GM21529 (cell line): Measurements from ENCODE around the gene PHACTR1.
"Not testable (repeated sequence)": the region's sequence is repeated elsewhere in the genome, so short reads cannot be mapped to it uniquely, and the experiment has no call there.

Experiments
- ATAC-seq: cut with Tn5 transposase; IDR thresholded peaks from one replicate; pipeline ENCODE4 v1.9.1; 2021; ENCODE audit not compliant: unreplicated experiment

PHACTR1 gene

DNA sequence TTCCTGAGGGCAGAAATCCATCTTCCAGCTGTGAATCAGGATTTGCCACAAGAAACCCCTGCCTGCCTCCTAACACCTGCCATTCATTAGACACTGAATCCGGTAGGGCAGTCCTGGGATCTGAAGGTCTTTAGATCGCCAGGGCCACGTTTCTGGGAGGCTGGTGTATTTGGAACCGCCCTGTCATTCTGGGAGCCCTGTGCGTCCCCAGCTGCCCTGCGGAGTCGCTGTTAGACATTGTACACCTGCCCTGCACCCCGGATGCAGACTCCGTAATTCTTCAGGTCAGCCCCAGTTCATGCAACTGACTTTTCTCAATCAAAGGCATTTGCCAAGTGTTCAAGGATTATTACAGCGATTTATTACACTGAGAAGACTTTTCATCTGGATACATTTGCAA lies 418.6 kb downstream of the PHACTR1 start:
- no peak for ATAC-seq

DNA sequence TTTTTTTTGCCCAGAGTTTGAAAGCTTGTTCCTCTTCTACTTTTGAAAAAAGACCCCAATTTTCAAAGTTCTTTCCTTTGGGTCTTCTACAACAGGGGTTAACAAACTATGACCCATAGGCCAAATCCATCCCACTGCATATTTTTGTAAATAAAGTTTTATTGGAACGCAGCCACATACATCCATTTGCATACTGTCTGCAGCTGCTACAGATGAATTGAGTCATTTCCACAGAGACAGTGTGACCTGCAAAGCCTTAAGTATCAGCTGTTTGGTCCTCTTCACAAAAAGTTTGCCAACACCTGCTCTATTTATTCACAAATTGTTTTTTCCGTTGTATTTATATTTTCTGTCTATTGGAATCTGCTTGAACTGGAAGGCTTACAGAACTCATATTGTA lies 422.6 kb downstream of the PHACTR1 start:
- ATAC-seq = no peak

GRCh38 chr6:13140980-13141379 lies 424.4 kb downstream of the PHACTR1 start:
- no peak for ATAC-seq

DNA sequence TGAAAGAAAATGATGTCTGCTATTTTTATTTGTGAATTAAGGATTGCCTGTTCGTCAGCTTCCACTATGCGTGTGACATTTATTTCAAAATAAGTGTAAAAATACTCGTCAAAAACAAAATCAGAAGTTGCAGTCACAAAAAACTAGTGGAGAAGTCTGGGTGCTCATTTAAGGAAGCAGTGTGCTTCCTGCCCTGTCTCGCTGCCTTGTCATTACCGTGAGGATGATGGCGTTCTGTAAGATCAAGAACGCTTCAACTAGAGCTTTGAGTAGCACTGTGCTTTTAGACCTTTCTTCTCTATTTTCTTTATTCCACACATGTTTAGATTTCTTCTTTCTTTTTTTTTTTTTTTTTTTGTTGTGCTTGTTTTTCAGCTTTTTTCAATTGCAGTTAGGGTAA lies 424.8 kb downstream of the PHACTR1 start:
- no peak for ATAC-seq

GRCh38 chr6:13142611-13143010 lies 426.0 kb downstream of the PHACTR1 start:
- no peak for ATAC-seq

GRCh38 chr6:13146442-13146841 lies 429.9 kb downstream of the PHACTR1 start:
- ATAC-seq = no peak

- ATAC-seq = no peak
Observed at GRCh38 chr6:13147376-13147775, 430.8 kb downstream of the PHACTR1 start.

DNA sequence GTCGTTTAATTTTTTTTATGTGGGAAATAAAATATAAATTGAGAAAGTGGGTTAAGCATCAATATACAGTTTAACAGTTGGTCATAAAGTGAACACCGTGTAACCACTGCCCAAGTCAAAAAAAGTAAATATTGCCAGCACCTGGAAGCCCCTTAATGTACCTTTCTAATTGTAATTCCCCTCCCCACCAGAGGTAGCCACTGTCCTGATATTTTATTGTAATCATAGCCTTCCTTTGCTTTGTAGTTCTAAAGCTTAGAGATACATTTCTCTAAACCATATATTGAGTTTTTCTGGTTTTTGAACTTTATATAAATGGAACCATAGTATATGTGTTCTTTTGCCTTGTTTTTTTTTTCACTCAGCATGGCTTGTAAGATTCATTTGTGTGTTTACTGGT lies 431.2 kb downstream of the PHACTR1 start:
- ATAC-seq = no peak

DNA sequence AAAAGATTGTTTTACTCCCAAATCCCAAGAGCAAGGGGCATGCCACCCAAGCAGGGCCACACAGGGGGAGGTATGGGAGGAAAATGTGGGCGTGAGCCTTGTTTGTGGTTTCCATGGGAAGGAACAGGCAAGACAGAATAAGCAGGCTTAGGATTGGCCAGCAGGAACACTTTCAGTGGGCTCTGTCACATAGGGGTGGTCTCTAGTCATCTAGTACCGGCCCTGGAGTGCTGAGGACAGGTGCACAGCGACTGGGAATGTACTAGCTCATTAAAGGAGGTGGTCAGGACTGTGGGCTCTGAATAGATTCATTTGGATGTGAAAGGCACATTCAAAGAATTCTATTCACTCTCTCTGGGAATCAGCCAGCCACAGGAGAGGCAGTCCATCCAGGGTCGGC lies 436.2 kb downstream of the PHACTR1 start:
- ATAC-seq = no peak

GRCh38 chr6:13156381-13156780 lies 439.8 kb downstream of the PHACTR1 start:
- ATAC-seq = no peak

DNA sequence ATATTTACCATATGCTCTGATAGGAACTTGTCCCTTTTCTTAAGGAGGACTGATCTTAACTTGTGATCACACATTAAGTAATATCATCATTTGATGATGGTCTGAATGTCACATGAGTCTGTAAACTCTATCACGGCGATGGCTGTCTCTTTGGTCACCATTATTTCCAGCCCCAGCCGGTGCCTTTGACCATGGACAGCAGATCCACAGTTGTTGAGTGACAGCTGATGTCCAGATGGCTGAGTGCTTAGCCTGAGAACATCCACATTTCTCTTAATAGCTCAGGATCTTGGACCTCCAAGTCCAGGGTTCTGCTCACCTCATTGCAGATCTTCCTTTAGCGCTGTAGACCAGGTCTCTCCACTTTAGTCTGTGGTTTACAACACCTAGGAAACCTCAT lies 440.7 kb downstream of the PHACTR1 start:
- no peak for ATAC-seq

DNA sequence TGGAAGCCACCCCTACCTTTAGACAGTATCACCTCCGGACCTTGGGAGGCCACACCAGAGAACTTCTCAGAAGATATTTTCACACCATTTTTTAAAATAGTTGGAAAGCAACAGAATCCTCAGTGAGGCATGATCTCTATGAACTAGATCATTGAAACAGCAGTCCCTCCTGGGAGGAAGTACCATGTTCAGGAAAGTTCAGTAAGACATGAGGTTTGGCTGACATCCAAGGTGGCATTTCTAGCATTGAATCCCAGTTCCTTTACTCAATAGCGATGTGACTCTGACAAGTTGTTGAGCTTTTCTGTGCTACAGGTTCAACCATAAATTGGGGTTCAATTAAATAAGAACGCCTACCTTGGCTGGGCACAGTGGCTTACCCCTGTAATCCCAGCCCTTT lies 442.7 kb downstream of the PHACTR1 start:
- ATAC-seq = no peak

DNA sequence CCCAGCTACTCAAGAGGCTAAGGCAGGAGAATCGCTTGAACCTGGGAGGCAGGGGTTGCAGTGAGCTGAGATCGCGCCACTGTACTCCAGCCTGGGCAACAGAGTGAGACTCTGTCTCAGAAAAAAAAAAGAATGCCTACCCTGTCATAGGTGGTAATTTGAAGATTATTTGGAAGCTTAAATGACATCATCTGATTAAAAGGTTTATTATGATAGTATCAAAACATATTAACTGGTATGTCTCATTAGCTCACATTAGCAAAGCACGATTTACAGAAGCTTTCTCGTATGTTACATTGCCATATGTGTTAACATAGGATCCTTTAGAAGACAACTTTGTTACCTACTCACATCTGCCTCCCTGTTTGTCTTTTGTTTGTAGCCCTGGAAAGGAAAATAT lies 443.3 kb downstream of the PHACTR1 start:
- ATAC-seq = not testable (repeated sequence)

DNA sequence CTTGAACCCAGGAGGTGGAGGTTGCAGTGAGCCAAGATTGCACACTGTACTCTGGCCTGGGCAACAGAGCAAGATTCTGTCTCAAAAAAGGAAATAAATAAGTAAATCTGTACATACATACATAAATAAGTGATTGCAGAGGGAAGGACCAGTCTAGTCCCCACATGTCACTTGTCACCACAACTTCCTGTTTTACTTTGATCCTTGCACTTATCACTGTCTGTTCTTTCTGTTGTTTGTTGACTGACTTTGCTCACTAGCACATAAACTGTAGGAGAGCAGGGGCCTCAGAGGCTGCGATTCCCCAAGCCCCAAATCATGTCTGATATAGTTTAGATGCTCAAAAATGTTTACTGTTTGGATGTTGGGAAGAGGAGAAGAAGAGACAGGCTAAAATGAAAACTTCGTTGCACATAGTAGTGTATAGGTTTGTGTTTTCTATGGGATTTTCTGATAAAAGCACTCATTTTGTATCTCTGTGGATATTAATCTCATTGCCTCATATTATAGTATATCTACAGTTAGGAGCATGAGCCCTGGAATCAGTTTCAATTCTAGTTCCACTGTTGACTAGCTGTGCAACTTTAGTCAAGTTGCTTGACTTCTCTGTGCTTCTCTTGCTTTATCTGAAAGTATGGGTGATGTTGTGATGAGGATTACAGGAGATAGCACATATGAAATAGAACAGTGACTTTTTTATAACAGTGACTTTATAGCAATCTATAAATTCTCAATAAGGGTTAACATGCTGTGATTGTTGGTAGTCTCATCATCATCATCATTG lies 446.8 kb downstream of the PHACTR1 start:
- ATAC-seq = no peak

DNA sequence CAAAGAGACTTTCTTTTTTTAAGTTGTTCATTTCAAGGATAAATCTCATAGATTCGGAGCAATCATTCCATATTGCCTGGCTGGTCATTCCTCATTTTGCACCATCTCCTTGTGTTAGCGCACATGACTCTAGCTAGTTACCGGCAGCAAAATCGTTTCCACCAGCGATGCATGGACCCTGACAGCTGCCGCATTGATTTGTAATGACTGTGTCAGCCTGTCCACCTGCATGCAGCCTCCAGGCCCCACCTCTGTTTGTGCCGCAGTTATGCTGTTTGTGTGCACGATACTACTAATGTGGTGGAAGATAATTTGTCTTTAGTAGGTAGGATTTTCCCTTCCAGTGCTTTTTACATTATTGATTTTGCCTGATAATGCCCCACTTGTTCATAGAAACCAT lies 447.7 kb downstream of the PHACTR1 start:
- ATAC-seq = no peak

DNA sequence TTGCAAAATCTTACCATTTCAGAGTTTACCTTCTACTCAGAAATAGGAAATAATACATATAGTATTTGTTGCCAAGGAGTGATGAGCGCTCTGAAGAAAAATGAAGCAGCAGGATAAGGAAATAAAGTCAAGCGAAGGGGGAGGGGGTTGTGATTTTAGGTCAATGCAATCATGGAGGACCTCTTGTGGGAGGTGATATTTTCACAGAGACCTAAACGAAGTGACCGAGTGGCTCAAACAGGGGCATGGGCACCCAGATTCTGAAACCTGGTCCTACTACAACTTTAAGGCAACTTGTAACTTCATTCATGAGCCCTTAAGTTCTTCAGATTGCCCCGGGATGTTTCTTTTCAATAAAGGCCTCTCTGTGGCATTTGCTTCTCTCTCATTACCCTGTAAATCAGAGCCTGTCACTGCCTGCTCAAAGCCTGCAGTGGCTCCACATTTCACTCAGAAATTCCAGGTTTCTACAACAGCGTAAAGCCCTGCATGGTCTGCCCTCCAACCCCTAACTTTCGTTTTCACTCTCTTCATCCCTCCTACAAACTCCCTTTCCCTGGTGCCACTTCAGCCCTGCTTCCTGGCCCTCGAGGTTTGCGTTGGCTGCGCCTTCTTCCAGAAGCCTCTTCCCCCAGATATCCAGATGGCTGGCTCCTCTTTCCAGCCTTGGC lies 449.1 kb downstream of the PHACTR1 start:
- no peak for ATAC-seq

DNA sequence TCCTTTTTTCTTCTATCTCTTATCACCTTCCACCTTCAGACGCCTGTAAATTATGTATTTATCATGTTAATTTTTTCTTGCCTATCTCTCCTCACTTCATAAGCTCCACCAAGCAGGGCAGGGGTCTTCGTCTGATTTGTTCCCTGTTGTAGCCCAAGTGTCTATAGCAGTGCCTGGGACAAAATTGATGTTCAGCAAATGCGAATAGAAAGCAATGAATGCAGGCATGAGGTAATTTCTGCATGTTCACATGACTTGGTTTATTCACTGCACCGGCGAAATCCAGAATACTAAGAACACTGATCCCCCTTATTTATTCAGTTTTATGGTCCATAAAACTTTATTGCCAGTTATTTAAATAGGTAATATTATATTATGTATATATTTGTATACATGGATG lies 449.7 kb downstream of the PHACTR1 start:
- no peak for ATAC-seq

- no peak for ATAC-seq
Observed at GRCh38 chr6:13166916-13167315, 450.3 kb downstream of the PHACTR1 start.

DNA sequence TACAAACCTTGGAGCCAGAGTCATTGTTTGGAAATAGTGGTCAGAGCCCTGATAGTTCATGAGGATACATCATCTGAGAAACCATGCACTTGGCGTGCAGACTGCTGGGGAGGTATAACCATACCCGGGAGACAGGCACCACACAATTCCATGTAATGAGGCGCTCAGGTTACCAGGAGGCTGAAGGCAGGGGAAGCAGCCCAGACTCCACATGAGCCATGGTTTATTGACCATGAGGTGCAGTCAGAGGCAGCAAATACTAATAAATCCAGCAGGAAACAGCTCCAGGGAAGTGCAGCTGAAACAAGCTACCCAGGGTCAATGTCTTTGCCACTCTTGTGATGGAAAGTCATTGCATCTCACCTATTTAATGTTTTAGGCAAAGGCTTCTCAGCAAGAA lies 455.7 kb downstream of the PHACTR1 start:
- no peak for ATAC-seq

DNA sequence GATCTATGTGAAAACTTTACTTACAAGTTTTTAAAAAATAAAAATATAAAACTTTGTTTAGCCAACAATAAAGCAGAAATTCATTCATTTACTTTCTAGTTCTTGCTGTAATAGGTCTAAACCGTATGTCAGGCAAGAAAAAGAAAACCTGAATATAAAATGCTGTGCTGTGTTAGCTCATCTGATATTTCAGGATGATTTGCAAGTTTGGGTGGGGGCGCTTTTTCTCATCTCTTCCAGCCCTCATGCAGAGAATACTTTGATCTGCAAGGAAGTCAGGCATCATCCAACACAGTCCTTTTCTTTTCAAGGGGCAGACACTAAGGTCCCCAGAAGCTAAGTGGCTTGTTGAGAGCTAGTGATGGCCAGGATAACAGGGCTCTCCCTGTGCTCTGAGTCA lies 458.5 kb downstream of the PHACTR1 start:
- ATAC-seq = no peak

DNA sequence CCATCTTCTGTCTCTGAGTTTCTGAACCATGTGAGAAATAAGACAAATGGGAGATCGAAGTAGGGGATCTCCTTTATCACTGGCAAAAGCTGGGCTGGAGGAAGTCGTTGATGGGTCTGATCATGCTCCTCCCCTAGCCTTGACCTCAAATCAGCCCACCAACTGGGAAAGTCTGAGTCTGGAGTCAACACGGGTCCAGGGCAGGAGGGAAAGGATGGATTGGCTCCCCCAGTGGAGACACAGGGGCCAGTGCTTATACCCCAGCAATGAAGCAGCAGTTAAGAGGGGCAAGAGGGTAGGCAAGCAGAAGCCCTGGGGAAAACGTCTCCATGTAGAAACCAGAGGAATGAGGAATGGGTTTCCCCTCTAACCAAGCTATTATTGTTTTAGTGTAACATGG lies 459.2 kb downstream of the PHACTR1 start:
- no peak for ATAC-seq

DNA sequence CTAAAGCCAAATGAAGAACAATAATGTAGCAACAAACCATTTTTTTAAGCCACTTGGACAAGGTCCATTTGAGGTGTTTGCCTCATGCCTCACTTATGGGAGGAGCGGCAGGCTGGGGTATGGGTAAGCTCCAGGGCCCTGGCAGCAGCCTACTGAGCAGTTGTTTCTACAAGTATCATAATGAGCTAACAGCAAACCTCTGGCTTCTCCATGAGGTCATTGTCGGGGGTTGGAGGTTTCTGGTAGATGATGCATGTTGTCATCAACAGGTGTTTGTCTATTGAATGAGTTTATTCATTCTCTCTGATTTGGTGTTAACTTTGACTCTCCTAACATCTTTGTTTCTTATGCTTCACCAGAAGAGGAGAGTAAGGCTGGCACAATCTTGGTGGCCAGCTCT lies 461.1 kb downstream of the PHACTR1 start:
- no peak for ATAC-seq

DNA sequence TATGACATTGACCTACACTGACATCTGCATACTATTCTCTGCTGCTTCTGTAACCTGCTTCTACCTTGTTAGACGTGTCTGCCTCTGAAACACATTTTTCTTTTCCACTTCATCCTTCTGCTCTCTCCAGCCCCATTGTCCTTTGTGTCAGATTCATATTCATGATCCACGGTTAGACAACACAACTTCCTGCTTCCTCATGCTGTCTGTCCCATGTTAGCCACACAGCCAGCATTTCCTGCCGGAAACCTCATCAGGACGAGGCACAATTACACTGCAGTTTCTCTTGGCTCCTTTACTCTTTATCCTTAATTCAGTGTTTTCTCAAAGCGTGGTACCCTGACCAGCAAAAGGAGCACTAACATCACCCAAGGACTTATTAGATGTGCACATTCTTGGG lies 461.5 kb downstream of the PHACTR1 start:
- ATAC-seq = no peak
